NCI-H1417 treated with DMSO at 0.1 percent for 48 hours (cell line): ENCODE results near the gene AOC2.
"Not testable (repeated sequence)": the region's sequence is repeated elsewhere in the genome, so short reads cannot be mapped to it uniquely, and the experiment has no call there.

ENCODE experiments used
- DNase-seq: peaks from one replicate; lab custom pipeline; 2025; lab: John Stamatoyannopoulos, UW

The AOC2 gene

GRCh38 chr17:42883802-42884558, 39.6 kb downstream of the AOC2 start:
- DNase-seq = no peak

- DNase-seq = not testable (repeated sequence)
Observed at GRCh38 chr17:42885806-42886205, 41.4 kb downstream of the AOC2 start.

- no peak for DNase-seq
Observed at GRCh38 chr17:42886283-42887176, 42.1 kb downstream of the AOC2 start.

- DNase-seq = no peak
Observed at GRCh38 chr17:42889809-42890208, 45.4 kb downstream of the AOC2 start.

GRCh38 chr17:42891539-42892152, 47.3 kb downstream of the AOC2 start:
- DNase-seq = no peak

GRCh38 chr17:42893359-42893758, 49.0 kb downstream of the AOC2 start:
- DNase-seq = no peak

- no peak for DNase-seq
Observed at GRCh38 chr17:42894283-42895184, 50.2 kb downstream of the AOC2 start.

- DNase-seq = no peak
Observed at GRCh38 chr17:42895185-42895555, 50.8 kb downstream of the AOC2 start.

GRCh38 chr17:42898147-42898811, 53.9 kb downstream of the AOC2 start:
- DNase-seq = no peak

GRCh38 chr17:42899981-42900380, 55.6 kb downstream of the AOC2 start:
- DNase-seq = not testable (repeated sequence)
